Measurements from ENCODE around the gene MRPS18B. TPM values are rescaled to one million over a fixed set of nuclear protein-coding genes. Genes with fewer than 3 reads are reported as not detected.

MRPS18B gene
- total and polyA plus RNA-seq, 2 of the 4 experiments (the other 2 are of a cell fraction): 51.2 to 82.3 TPM

DNA sequence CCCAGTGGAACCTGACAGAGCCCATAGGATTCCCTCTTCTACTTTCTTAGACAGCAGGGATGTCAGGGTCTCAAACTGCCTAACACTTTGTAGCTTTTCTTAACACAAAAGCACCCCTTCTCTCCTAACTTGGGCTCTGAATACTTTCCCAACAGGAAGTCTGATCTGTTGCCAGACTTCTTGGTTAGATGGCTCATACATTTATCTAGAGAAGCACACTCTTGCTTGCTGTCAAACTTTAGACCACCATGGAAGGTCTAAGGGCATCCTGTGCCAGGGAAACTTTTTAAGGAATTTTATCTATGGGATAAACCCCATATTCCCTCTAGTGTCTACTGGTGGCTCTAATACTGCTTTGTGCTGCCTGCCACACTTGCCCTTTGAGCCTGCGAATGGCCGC lies 26.0 kb downstream of the MRPS18B start:
- no peak overlapping the region for H2AFZ ChIP-seq (replicated peaks; ENCODE audit: low read length, poor library complexity)
- H3K27me3 ChIP-seq (ENCODE audit: control insufficient read depth, insufficient read depth, low read length): no peaks in the 10 kb centered on the region
- ATAC-seq (ENCODE audit: low read depth) (no peak), DNase-seq (no peak)
- H2AK5ac ChIP-seq (ENCODE audit: low read depth, low read length): no peak overlapping the region
- ChIA-PET CTCF (no interaction called here), POLR2A (ENCODE audit: unreplicated experiment) (no interaction called here)
- H3K23ac ChIP-seq (ENCODE audit: low read depth, low read length): no peak overlapping the region
- H3K14ac ChIP-seq (replicated peaks; ENCODE audit: low read depth, low read length): no peak overlapping the region
- intact Hi-C loops (cut with micrococcal nuclease): no loop called here
- TSS peak; percentile 13 for BruUV-seq (replicated peaks)
- no CpG with 5 or more reads among the region's 2 CpGs for WGBS, 2 experiments (ENCODE audit: extremely low coverage in 2 of 2, insufficient read length in 1 of 2)
- H4K8ac ChIP-seq (ENCODE audit: low read depth in 2 of 2, low read length in 2 of 2): no peak overlapping the region
- no peak overlapping the region for H3K9ac ChIP-seq (ENCODE audit: low read depth, low read length)
- no peaks in the 10 kb centered on the region for H3K9me1 ChIP-seq (ENCODE audit: insufficient read depth, low read length)
- H4K91ac ChIP-seq (ENCODE audit: insufficient read depth, low read depth, low read length): no peak overlapping the region
- no peak overlapping the region for H2BK15ac ChIP-seq (ENCODE audit: low read depth, low read length)
- no peaks in the 10 kb centered on the region for H3K9me3 ChIP-seq (ENCODE audit: control insufficient read depth, insufficient read depth, low read length)
- H2AK9ac ChIP-seq (replicated peaks; ENCODE audit: low read depth, low read length, poor library complexity): no peak overlapping the region
- H3K4me2 ChIP-seq (ENCODE audit: low read depth, low read length): no peak overlapping the region
- no peak overlapping the region for H2BK120ac ChIP-seq (ENCODE audit: low read depth, low read length)
- dilution Hi-C loops (cut with HindIII; ENCODE audit: low sequenced_read_pairs, unreplicated experiment): no loop called here
- no peak overlapping the region for H2BK20ac ChIP-seq (ENCODE audit: low read depth, low read length)
- H3K36me3 ChIP-seq (ENCODE audit: control insufficient read depth, insufficient read depth, low read length): peaks cover 37% of the 10 kb centered on the region
- H3K27ac ChIP-seq (ENCODE audit: insufficient read depth, low read length): no peak overlapping the region
- H3K4me3 ChIP-seq (ENCODE audit: insufficient read depth, low read depth, low read length): no peak overlapping the region
- no peak overlapping the region for H3K18ac ChIP-seq (ENCODE audit: low read depth, low read length)
- no peak overlapping the region for H4K5ac ChIP-seq (ENCODE audit: low read depth, low read length)
- no peak overlapping the region for H3K56ac ChIP-seq (ENCODE audit: extremely low read depth, insufficient read depth, low read length)
- no peak for TF ChIP-seq BHLHE40 (IDR thresholded peaks at IDR 0.05; ENCODE audit: low read depth, low read length)
- TF ChIP-seq RFX5 (IDR thresholded peaks at IDR 0.05; ENCODE audit: low read depth, low read length): no peak
- no peak for TF ChIP-seq SMC3 (IDR thresholded peaks at IDR 0.05; ENCODE audit: low read depth, low read length)
- TF ChIP-seq, protein P1, sequence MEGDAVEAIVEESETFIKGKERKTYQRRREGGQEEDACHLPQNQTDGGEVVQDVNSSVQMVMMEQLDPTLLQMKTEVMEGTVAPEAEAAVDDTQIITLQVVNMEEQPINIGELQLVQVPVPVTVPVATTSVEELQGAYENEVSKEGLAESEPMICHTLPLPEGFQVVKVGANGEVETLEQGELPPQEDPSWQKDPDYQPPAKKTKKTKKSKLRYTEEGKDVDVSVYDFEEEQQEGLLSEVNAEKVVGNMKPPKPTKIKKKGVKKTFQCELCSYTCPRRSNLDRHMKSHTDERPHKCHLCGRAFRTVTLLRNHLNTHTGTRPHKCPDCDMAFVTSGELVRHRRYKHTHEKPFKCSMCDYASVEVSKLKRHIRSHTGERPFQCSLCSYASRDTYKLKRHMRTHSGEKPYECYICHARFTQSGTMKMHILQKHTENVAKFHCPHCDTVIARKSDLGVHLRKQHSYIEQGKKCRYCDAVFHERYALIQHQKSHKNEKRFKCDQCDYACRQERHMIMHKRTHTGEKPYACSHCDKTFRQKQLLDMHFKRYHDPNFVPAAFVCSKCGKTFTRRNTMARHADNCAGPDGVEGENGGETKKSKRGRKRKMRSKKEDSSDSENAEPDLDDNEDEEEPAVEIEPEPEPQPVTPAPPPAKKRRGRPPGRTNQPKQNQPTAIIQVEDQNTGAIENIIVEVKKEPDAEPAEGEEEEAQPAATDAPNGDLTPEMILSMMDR (conservative IDR thresholded peaks at IDR 0.05; ENCODE audit: low read depth, low read length): no peak
- TF ChIP-seq CEBPB (IDR thresholded peaks at IDR 0.05; ENCODE audit: low read depth, low read length): no peak
- TF ChIP-seq MAFK (IDR thresholded peaks at IDR 0.05; ENCODE audit: low read depth, low read length): no peak
- TF ChIP-seq POLR2A (IDR thresholded peaks at IDR 0.05; ENCODE audit: low read depth, low read length): no peak
- TF ChIP-seq, protein P2, sequence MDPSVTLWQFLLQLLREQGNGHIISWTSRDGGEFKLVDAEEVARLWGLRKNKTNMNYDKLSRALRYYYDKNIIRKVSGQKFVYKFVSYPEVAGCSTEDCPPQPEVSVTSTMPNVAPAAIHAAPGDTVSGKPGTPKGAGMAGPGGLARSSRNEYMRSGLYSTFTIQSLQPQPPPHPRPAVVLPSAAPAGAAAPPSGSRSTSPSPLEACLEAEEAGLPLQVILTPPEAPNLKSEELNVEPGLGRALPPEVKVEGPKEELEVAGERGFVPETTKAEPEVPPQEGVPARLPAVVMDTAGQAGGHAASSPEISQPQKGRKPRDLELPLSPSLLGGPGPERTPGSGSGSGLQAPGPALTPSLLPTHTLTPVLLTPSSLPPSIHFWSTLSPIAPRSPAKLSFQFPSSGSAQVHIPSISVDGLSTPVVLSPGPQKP (IDR thresholded peaks at IDR 0.05; ENCODE audit: borderline replicate concordance, low read depth, low read length): no peak
- no peak for TF ChIP-seq RCOR1 (IDR thresholded peaks at IDR 0.05; ENCODE audit: insufficient replicate concordance, low read length)
- TF ChIP-seq, protein P3, sequence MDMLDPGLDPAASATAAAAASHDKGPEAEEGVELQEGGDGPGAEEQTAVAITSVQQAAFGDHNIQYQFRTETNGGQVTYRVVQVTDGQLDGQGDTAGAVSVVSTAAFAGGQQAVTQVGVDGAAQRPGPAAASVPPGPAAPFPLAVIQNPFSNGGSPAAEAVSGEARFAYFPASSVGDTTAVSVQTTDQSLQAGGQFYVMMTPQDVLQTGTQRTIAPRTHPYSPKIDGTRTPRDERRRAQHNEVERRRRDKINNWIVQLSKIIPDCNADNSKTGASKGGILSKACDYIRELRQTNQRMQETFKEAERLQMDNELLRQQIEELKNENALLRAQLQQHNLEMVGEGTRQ (IDR thresholded peaks at IDR 0.05; ENCODE audit: low read depth, low read length): no peak
- no peak for TF ChIP-seq CHD1 (IDR thresholded peaks at IDR 0.05; ENCODE audit: low read depth, low read length)
- no peak for TF ChIP-seq NFE2L2 (IDR thresholded peaks at IDR 0.05; ENCODE audit: low read depth, low read length)
- TF ChIP-seq MXI1 (IDR thresholded peaks at IDR 0.05; ENCODE audit: borderline replicate concordance, low read depth, low read length): no peak
- no peak for TF ChIP-seq RAD21 (IDR thresholded peaks at IDR 0.05; ENCODE audit: low read length)
- no peak for TF ChIP-seq FOS (IDR thresholded peaks at IDR 0.05; ENCODE audit: low read depth, low read length)
- TF ChIP-seq MAZ (IDR thresholded peaks at IDR 0.05; ENCODE audit: borderline replicate concordance, low read depth, low read length): no peak
- no peak overlapping the region for H2BK5ac ChIP-seq (ENCODE audit: low read depth, low read length, poor library complexity, severe bottlenecking)
- H3K4me1 ChIP-seq (ENCODE audit: control insufficient read depth, insufficient read depth, low read length): no peaks in the 10 kb centered on the region
- H3K4ac ChIP-seq (ENCODE audit: low read depth, low read length): no peak overlapping the region
- H4K20me1 ChIP-seq (ENCODE audit: insufficient read depth, low read length): peaks cover 4% of the 10 kb centered on the region; the same call in 1 of the 2 replicates
- in situ Hi-C loops (cut with MboI; ENCODE audit: low sequenced_read_pairs): no loop called here
- peaks cover 18 to 31% of the 10 kb centered on the region in 2 experiments; a peak in 3 of 4 replicates for H3K79me1 ChIP-seq (ENCODE audit: low read depth in 1 of 2, low read length in 2 of 2)

All from IMR-90 (cell line).